ENCODE results near the gene RAB35. TPM values are rescaled to one million over a fixed set of nuclear protein-coding genes. Genes with fewer than 3 reads are reported as not detected.

RAB35 gene
- total and polyA plus RNA-seq, 11 donors = 15.4 to 46.2 (median 26.4) TPM

- Histone ChIP-seq H3K27ac (no peak overlapping the region), H3K9me3 (no peaks in the 10 kb centered on the region), H3K36me3 (peaks cover 0 to 25% (median under 1%) of the 10 kb centered on the region in 9 donors), H3K4me1 (peaks cover 0 to 22% (median 8%) of the 10 kb centered on the region in 12 donors), H3K27me3 (no peaks in the 10 kb centered on the region), H3K4me3 (no peak overlapping the region)
- TF ChIP-seq POLR2A (IDR thresholded peaks at IDR 0.05) (no peak), CTCF (IDR thresholded peaks at IDR 0.05) (no peak)
- intact Hi-C loops (cut with DNase I) = loop anchor here in 1 of 10 donors (5.0 kb wide), 1 partner anchor 97 kb away; no protein-coding TSS in a partner anchor
- DNase-seq (peak in 1 of 5 donors; percentile 3), ATAC-seq (no peak)
- 29 to 45% (median 35%) methylated on average over 8 of the region's 8 CpGs for whole genome bisulfite sequencing, 4 donors
Observed at GRCh38 chr12:120089105-120089504, 27.4 kb downstream of the RAB35 start.

- peaks cover 0 to 7% (median 0%) of the 10 kb centered on the region in 9 donors for H3K36me3 ChIP-seq
- TF ChIP-seq CTCF (IDR thresholded peaks at IDR 0.05) (peak; percentile 94 to 100 (median 98)), POLR2A (IDR thresholded peaks at IDR 0.05) (peak in 1 of 2 donors; percentile 48)
- H3K27me3 ChIP-seq = no peaks in the 10 kb centered on the region
- H3K9me3 ChIP-seq = no peaks in the 10 kb centered on the region
- WGBS, 4 donors = 0 to 1% (median 0%) methylated on average over 34 to 55 of the region's 55 CpGs
- peak overlapping the region in 11 of 12 donors; percentile 45 to 80 (median 72) for H3K27ac ChIP-seq
- intact Hi-C loops (cut with DNase I) = loop anchor here in 2 of 10 donors (2.0 to 5.0 kb wide), 2 partner anchors 28 to 95 kb away; no protein-coding TSS in a partner anchor
- ATAC-seq = peak; percentile 95 to 99 (median 98)
- peak overlapping the region in 11 of 12 donors; percentile 34 to 58 (median 46) for H3K4me3 ChIP-seq
- DNase-seq = peak; percentile 98 to 99 (median 98)
- H3K4me1 ChIP-seq = peaks cover 0 to 22% (median 8%) of the 10 kb centered on the region in 12 donors
Observed at GRCh38 chr12:120086801-120087621, 29.5 kb downstream of the RAB35 start.

- TF ChIP-seq POLR2A (IDR thresholded peaks at IDR 0.05) (no peak), CTCF (IDR thresholded peaks at IDR 0.05) (no peak)
- DNase-seq (peak in 2 of 5 donors; percentile 11 to 34), ATAC-seq (no peak)
- peak overlapping the region in 11 of 12 donors; percentile 45 to 80 (median 72) for H3K27ac ChIP-seq
- intact Hi-C loops (cut with DNase I) = loop anchor here in 2 of 10 donors (2.0 to 5.0 kb wide), 2 partner anchors 29 to 94 kb away; no protein-coding TSS in a partner anchor
- no peaks in the 10 kb centered on the region for H3K9me3 ChIP-seq
- H3K27me3 ChIP-seq = no peaks in the 10 kb centered on the region
- H3K4me1 ChIP-seq = peaks cover 0 to 22% (median 8%) of the 10 kb centered on the region in 12 donors
- peak overlapping the region in 7 of 12 donors; percentile 45 to 58 (median 51) for H3K4me3 ChIP-seq
- 44 to 70% (median 57%) methylated on average over 6 of the region's 6 CpGs for WGBS, 4 donors
- H3K36me3 ChIP-seq = no peaks in the 10 kb centered on the region
Observed at GRCh38 chr12:120085920-120086645, 30.5 kb downstream of the RAB35 start.
